ENCODE measurements around the gene CCL7.

- TF ChIP-seq POLR2A (IDR thresholded peaks at IDR 0.05) (no peak), CTCF (IDR thresholded peaks at IDR 0.05 in 8 of 11, conservative IDR thresholded peaks at IDR 0.05 in 3 of 11) (no peak), POLR2AphosphoS5 (IDR thresholded peaks at IDR 0.05) (no peak)
Observed at GRCh38 chr17:34249478-34249877, 20.5 kb upstream of the CCL7 start.
